NCI-H2227 treated with DMSO at 0.1 percent for 48 hours (cell line): ENCODE data around the gene ZDHHC16.
"Not testable (repeated sequence)": the region's sequence is repeated elsewhere in the genome, so short reads cannot be mapped to it uniquely, and the experiment has no call there.

Source experiments
- DNase-seq: peaks from one replicate; lab custom pipeline; 2025; lab: John Stamatoyannopoulos, UW

Gene ZDHHC16

GRCh38 chr10:97434557-97434956 lies 11.4 kb upstream of the ZDHHC16 start:
- no peak for DNase-seq

GRCh38 chr10:97435211-97435610 lies 10.8 kb upstream of the ZDHHC16 start:
- DNase-seq = no peak

- DNase-seq = no peak
These were observed 3.7 kb upstream of the ZDHHC16 start for GRCh38 chr10:97442277-97442676.

GRCh38 chr10:97444212-97444611 lies 1.8 kb upstream of the ZDHHC16 start:
- no peak for DNase-seq

GRCh38 chr10:97445357-97445721 lies 636 bp upstream of the ZDHHC16 start:
- DNase-seq = no peak

- no peak for DNase-seq
These were observed 4.9 kb downstream of the ZDHHC16 start for GRCh38 chr10:97450828-97451227.

GRCh38 chr10:97451605-97452004 lies 5.6 kb downstream of the ZDHHC16 start:
- DNase-seq = no peak

- DNase-seq = no peak
These were observed 6.4 kb downstream of the ZDHHC16 start for GRCh38 chr10:97452352-97452751.

- DNase-seq = no peak
These were observed 8.5 kb downstream of the ZDHHC16 start for GRCh38 chr10:97454330-97455036.

GRCh38 chr10:97456034-97456685 lies 10.2 kb downstream of the ZDHHC16 start:
- no peak for DNase-seq

- DNase-seq = no peak
These were observed 10.7 kb downstream of the ZDHHC16 start for GRCh38 chr10:97456686-97457065.

- no peak for DNase-seq
These were observed 13.1 kb downstream of the ZDHHC16 start for GRCh38 chr10:97459111-97459510.

- no peak for DNase-seq
These were observed 14.0 kb downstream of the ZDHHC16 start for GRCh38 chr10:97459933-97460332.

- no peak for DNase-seq
These were observed 16.3 kb downstream of the ZDHHC16 start for GRCh38 chr10:97462309-97462708.

- no peak for DNase-seq
These were observed 17.6 kb downstream of the ZDHHC16 start for GRCh38 chr10:97463363-97464132.

- DNase-seq = no peak
These were observed 18.3 kb downstream of the ZDHHC16 start for GRCh38 chr10:97464226-97464625.

GRCh38 chr10:97465982-97466381 lies 20.0 kb downstream of the ZDHHC16 start:
- DNase-seq = no peak

- DNase-seq = no peak
These were observed 20.8 kb downstream of the ZDHHC16 start for GRCh38 chr10:97466755-97467154.

- no peak for DNase-seq
These were observed 22.2 kb downstream of the ZDHHC16 start for GRCh38 chr10:97468162-97468561.

GRCh38 chr10:97468781-97469180 lies 22.8 kb downstream of the ZDHHC16 start:
- DNase-seq = not testable (repeated sequence)

GRCh38 chr10:97474918-97475317 lies 28.9 kb downstream of the ZDHHC16 start:
- DNase-seq = no peak

GRCh38 chr10:97475936-97476594 lies 30.1 kb downstream of the ZDHHC16 start:
- no peak for DNase-seq

GRCh38 chr10:97479410-97479809 lies 33.4 kb downstream of the ZDHHC16 start:
- DNase-seq = not testable (repeated sequence)
